HepG2 (cell line): Measurements from ENCODE around the gene GNAI2. TPM values are rescaled to one million over a fixed set of nuclear protein-coding genes. Genes with fewer than 3 reads are reported as not detected.

Source experiments
- ARNT ChIP-seq: fragments of 450-650 bp; IDR thresholded peaks from 2 replicates; pipeline ENCODE4 v1.6.1; 2017
- CEBPB ChIP-seq: IDR thresholded peaks from 2 replicates; pipeline ENCODE4 v1.6.1; 2011; ENCODE audit warnings: low read depth, low read length, improper control_type of control experiment, borderline replicate concordance
- SALL1 ChIP-seq: sonication (generic); formaldehyde crosslinking; IDR thresholded peaks from 2 replicates; pipeline ENCODE4 v1.8.0; 2022; ENCODE audit warnings: mild to moderate bottlenecking, missing genetic modification reagents
- ZBTB38 ChIP-seq: sonication (generic); formaldehyde crosslinking; IDR thresholded peaks from 2 replicates; pipeline ENCODE4 v1.5.1; 2020; ENCODE audit warnings: mild to moderate bottlenecking, missing genetic modification reagents
- ZFY ChIP-seq: sonication (generic); formaldehyde crosslinking; IDR thresholded peaks from 2 replicates; pipeline ENCODE4 v1.4.0; 2020; ENCODE audit warnings: missing genetic modification reagents
- ZNF441 ChIP-seq: sonication (generic); formaldehyde crosslinking; IDR thresholded peaks from 2 replicates; pipeline ENCODE4 v1.7.0; 2021; ENCODE audit warnings: missing genetic modification reagents, borderline replicate concordance
- ZNF777 ChIP-seq: sonication (generic); formaldehyde crosslinking; IDR thresholded peaks from 2 replicates; pipeline ENCODE4 v1.4.0; 2020; ENCODE audit warnings: missing genetic modification reagents
- polyA plus RNA-seq, 8 experiments: library from polyadenylated mRNA; depleted of rRNA in 3 of 8; stranded (reverse) in 7 of 8; unstranded in 1 of 8; fragments of >200 nt; fragmentation: Illumina TruSeq in 4 of 8; extraction: Trizol in 4 of 8; gene quantifications; 2 replicates each; pipeline versions ENCODE4 v1.2.1 to v1.2.3, GENCODE V29; 2011 to 2016; ENCODE audit warnings: low read depth in 4 of 8, missing spikeins in 1 of 8, mixed read lengths in 1 of 8; ENCODE audit not compliant: insufficient read depth in 1 of 8
- total RNA-seq, 5 experiments: library from RNA; depleted of rRNA; stranded (reverse); fragments of >200 nt; fragmentation: Illumina TruSeq; extraction: Trizol; gene quantifications; 2 replicates each; pipeline ENCODE4 v1.2.3, GENCODE V29; 2016; ENCODE audit warnings: low read depth in 1 of 5
- TF ChIP-seq, protein P1 (sequence below): sonication (generic); formaldehyde crosslinking; IDR thresholded peaks from 2 replicates; pipeline ENCODE4 v1.4.0; 2020; ENCODE audit warnings: missing genetic modification reagents
- TF ChIP-seq, protein P2 (sequence below): IDR thresholded peaks from 2 replicates; pipeline ENCODE4 v1.6.1; 2016; ENCODE audit warnings: low read depth, control low read depth
- TF ChIP-seq, protein P3 (sequence below): sonication (generic); formaldehyde crosslinking; IDR thresholded peaks from 2 replicates; pipeline ENCODE4 v1.4.0; 2020; ENCODE audit warnings: missing genetic modification reagents, borderline replicate concordance
- TF ChIP-seq, protein P4 (sequence below): sonication (generic); formaldehyde crosslinking; IDR thresholded peaks from 2 replicates; pipeline ENCODE4 v1.4.0; 2020; ENCODE audit warnings: missing genetic modification reagents
- TF ChIP-seq, protein P5 (sequence below): IDR thresholded peaks from 2 replicates; pipeline ENCODE4 v1.6.1; 2016
- TF ChIP-seq, protein P6 (sequence below): sonication (generic); formaldehyde crosslinking; conservative IDR thresholded peaks from 2 replicates; pipeline ENCODE4 v1.8.1; 2023; ENCODE audit warnings: missing genetic modification reagents

GNAI2 gene
- total and polyA plus RNA-seq, 2 of the 13 experiments (the other 11 are each of a cell fraction or from before 2014, with no cell fraction given), result 51.1 to 66.2 TPM

DNA sequence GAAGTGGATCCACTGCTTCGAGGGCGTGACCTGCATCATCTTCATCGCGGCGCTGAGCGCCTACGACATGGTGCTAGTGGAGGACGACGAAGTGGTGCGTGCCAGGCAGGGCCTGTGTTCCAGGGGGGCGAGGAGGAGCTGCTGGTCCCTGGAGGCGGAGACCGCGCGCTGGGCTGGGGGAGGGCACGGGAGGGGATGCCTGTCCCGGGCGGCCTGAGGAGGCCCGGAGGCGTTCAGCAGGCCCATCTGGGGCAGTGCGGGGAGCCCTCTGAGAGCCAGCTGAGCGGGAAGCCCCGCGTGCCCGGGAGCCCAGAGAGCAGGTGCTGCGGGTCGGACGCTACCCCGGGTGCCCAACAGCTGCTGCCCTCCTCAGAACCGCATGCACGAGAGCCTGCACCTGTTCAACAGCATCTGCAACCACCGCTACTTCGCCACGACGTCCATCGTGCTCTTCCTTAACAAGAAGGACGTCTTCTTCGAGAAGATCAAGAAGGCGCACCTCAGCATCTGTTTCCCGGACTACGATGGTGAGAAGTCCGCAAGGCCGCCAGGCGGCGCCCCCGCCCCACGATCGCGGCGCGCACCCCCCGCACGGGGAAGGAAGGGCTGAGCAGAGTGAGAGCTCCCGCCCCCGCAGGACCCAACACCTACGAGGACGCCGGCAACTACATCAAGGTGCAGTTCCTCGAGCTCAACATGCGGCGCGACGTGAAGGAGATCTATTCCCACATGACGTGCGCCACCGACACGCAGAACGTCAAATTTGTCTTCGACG, 41.7 kb upstream of the GNAI2 start (continued):
- TF ChIP-seq, protein P1, sequence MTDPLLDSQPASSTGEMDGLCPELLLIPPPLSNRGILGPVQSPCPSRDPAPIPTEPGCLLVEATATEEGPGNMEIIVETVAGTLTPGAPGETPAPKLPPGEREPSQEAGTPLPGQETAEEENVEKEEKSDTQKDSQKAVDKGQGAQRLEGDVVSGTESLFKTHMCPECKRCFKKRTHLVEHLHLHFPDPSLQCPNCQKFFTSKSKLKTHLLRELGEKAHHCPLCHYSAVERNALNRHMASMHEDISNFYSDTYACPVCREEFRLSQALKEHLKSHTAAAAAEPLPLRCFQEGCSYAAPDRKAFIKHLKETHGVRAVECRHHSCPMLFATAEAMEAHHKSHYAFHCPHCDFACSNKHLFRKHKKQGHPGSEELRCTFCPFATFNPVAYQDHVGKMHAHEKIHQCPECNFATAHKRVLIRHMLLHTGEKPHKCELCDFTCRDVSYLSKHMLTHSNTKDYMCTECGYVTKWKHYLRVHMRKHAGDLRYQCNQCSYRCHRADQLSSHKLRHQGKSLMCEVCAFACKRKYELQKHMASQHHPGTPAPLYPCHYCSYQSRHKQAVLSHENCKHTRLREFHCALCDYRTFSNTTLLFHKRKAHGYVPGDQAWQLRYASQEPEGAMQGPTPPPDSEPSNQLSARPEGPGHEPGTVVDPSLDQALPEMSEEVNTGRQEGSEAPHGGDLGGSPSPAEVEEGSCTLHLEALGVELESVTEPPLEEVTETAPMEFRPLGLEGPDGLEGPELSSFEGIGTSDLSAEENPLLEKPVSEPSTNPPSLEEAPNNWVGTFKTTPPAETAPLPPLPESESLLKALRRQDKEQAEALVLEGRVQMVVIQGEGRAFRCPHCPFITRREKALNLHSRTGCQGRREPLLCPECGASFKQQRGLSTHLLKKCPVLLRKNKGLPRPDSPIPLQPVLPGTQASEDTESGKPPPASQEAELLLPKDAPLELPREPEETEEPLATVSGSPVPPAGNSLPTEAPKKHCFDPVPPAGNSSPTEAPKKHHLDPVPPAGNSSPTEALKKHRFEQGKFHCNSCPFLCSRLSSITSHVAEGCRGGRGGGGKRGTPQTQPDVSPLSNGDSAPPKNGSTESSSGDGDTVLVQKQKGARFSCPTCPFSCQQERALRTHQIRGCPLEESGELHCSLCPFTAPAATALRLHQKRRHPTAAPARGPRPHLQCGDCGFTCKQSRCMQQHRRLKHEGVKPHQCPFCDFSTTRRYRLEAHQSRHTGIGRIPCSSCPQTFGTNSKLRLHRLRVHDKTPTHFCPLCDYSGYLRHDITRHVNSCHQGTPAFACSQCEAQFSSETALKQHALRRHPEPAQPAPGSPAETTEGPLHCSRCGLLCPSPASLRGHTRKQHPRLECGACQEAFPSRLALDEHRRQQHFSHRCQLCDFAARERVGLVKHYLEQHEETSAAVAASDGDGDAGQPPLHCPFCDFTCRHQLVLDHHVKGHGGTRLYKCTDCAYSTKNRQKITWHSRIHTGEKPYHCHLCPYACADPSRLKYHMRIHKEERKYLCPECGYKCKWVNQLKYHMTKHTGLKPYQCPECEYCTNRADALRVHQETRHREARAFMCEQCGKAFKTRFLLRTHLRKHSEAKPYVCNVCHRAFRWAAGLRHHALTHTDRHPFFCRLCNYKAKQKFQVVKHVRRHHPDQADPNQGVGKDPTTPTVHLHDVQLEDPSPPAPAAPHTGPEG (CRISPR knock-in tag), result 0 out of 2 replicates have a peak, but pooled peaks have one; percentile 49
- TF ChIP-seq, protein P2, sequence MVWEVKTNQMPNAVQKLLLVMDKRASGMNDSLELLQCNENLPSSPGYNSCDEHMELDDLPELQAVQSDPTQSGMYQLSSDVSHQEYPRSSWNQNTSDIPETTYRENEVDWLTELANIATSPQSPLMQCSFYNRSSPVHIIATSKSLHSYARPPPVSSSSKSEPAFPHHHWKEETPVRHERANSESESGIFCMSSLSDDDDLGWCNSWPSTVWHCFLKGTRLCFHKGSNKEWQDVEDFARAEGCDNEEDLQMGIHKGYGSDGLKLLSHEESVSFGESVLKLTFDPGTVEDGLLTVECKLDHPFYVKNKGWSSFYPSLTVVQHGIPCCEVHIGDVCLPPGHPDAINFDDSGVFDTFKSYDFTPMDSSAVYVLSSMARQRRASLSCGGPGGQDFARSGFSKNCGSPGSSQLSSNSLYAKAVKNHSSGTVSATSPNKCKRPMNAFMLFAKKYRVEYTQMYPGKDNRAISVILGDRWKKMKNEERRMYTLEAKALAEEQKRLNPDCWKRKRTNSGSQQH (CRISPR knock-in tag), result no peak
- TF ChIP-seq ZNF441 (CRISPR knock-in tag) (no peak), SALL1 (CRISPR knock-in tag) (peak; percentile 84), ZNF777 (CRISPR knock-in tag) (peak; percentile 14; the same call in 1 of the 2 replicates), ZBTB38 (CRISPR knock-in tag) (peak; percentile 82), ZFY (CRISPR knock-in tag) (no peak), CEBPB (no peak), ARNT (no peak)
- TF ChIP-seq, protein P3, sequence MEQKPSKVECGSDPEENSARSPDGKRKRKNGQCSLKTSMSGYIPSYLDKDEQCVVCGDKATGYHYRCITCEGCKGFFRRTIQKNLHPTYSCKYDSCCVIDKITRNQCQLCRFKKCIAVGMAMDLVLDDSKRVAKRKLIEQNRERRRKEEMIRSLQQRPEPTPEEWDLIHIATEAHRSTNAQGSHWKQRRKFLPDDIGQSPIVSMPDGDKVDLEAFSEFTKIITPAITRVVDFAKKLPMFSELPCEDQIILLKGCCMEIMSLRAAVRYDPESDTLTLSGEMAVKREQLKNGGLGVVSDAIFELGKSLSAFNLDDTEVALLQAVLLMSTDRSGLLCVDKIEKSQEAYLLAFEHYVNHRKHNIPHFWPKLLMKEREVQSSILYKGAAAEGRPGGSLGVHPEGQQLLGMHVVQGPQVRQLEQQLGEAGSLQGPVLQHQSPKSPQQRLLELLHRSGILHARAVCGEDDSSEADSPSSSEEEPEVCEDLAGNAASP, result peak; percentile 57; the same call in 1 of the 2 replicates
- TF ChIP-seq, protein P4, sequence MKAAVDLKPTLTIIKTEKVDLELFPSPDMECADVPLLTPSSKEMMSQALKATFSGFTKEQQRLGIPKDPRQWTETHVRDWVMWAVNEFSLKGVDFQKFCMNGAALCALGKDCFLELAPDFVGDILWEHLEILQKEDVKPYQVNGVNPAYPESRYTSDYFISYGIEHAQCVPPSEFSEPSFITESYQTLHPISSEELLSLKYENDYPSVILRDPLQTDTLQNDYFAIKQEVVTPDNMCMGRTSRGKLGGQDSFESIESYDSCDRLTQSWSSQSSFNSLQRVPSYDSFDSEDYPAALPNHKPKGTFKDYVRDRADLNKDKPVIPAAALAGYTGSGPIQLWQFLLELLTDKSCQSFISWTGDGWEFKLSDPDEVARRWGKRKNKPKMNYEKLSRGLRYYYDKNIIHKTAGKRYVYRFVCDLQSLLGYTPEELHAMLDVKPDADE (CRISPR knock-in tag), result no peak
- TF ChIP-seq, protein P5, sequence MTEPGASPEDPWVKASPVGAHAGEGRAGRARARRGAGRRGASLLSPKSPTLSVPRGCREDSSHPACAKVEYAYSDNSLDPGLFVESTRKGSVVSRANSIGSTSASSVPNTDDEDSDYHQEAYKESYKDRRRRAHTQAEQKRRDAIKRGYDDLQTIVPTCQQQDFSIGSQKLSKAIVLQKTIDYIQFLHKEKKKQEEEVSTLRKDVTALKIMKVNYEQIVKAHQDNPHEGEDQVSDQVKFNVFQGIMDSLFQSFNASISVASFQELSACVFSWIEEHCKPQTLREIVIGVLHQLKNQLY, result no peak
- TF ChIP-seq, protein P6, sequence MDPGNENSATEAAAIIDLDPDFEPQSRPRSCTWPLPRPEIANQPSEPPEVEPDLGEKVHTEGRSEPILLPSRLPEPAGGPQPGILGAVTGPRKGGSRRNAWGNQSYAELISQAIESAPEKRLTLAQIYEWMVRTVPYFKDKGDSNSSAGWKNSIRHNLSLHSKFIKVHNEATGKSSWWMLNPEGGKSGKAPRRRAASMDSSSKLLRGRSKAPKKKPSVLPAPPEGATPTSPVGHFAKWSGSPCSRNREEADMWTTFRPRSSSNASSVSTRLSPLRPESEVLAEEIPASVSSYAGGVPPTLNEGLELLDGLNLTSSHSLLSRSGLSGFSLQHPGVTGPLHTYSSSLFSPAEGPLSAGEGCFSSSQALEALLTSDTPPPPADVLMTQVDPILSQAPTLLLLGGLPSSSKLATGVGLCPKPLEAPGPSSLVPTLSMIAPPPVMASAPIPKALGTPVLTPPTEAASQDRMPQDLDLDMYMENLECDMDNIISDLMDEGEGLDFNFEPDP, result no peak
